Large intestine (tissue), 3 donors: ENCODE results near the gene TMEM109. TPM values are rescaled to one million over a fixed set of nuclear protein-coding genes. Genes with fewer than 3 reads are reported as not detected.

ENCODE experiments used
- DNase-seq, 2 donors: peaks; one replicate each; pipeline versions ENCODE4 v3.0.0 to v3.0.0-alpha.2; 2013
- H3K27ac ChIP-seq: one replicate; pipeline ENCODE4 v1.5.1; 2013; ENCODE audit warnings: low read length
- H3K27me3 ChIP-seq: 2 replicates; pipeline ENCODE4 v1.6.1; 2013; ENCODE audit warnings: low read length; ENCODE audit not compliant: control insufficient read depth, insufficient read depth
- H3K36me3 ChIP-seq: 2 replicates; pipeline ENCODE4 v1.6.1; 2013; ENCODE audit warnings: low read length; ENCODE audit not compliant: control insufficient read depth, insufficient read depth
- H3K4me1 ChIP-seq: one replicate; pipeline ENCODE4 v1.6.1; 2013; ENCODE audit warnings: low read length; ENCODE audit not compliant: control insufficient read depth, insufficient read depth
- H3K4me3 ChIP-seq: one replicate; pipeline ENCODE4 v1.5.1; 2013; ENCODE audit warnings: low read length
- H3K9me3 ChIP-seq: one replicate; pipeline ENCODE4 v1.6.1; 2013; ENCODE audit warnings: mild to moderate bottlenecking, low read depth, low read length, moderate library complexity; ENCODE audit not compliant: control insufficient read depth
- whole genome bisulfite sequencing: methylation state at CpG from one replicate; pipeline ENCODE4 v1.1.5; 2013; ENCODE audit warnings: low lambda C conversion rate; ENCODE audit not compliant: insufficient coverage; 5-methylcytosine and 5-hydroxymethylcytosine counted together
- polyA plus RNA-seq: library from polyadenylated mRNA; unstranded; fragments of 120-200 nt; gene quantifications from one replicate; pipeline ENCODE4 v1.2.1, GENCODE V29; 2013

The TMEM109 gene
- polyA plus RNA-seq, 1 donor, result 42.2 TPM

GRCh38 chr11:60870733-60871377, 43.1 kb upstream of the TMEM109 start:
- no peak overlapping the region for H3K27ac ChIP-seq
- H3K9me3 ChIP-seq, result no peaks in the 10 kb centered on the region
- H3K36me3 ChIP-seq, result no peaks in the 10 kb centered on the region
- H3K4me1 ChIP-seq, result peaks cover 8% of the 10 kb centered on the region
- H3K27me3 ChIP-seq, result no peaks in the 10 kb centered on the region
- H3K4me3 ChIP-seq, result no peak overlapping the region
- no peak for DNase-seq
- WGBS, result no CpG with 5 or more reads among the region's 13 CpGs

- Histone ChIP-seq H3K4me1 (peaks cover 8% of the 10 kb centered on the region), H3K36me3 (no peaks in the 10 kb centered on the region), H3K4me3 (no peak overlapping the region), H3K27me3 (no peaks in the 10 kb centered on the region), H3K27ac (no peak overlapping the region), H3K9me3 (no peaks in the 10 kb centered on the region)
- no CpG with 5 or more reads among the region's 7 CpGs for WGBS
- DNase-seq, result no peak
Observed at GRCh38 chr11:60871378-60872061, 42.4 kb upstream of the TMEM109 start.

GRCh38 chr11:60872124-60872960, 41.6 kb upstream of the TMEM109 start:
- no peaks in the 10 kb centered on the region for H3K36me3 ChIP-seq
- no peaks in the 10 kb centered on the region for H3K27me3 ChIP-seq
- no peaks in the 10 kb centered on the region for H3K9me3 ChIP-seq
- DNase-seq, result no peak
- 100% methylated on average over 1 of the region's 6 CpGs for WGBS
- no peak overlapping the region for H3K27ac ChIP-seq
- H3K4me1 ChIP-seq, result peaks cover 8% of the 10 kb centered on the region
- no peak overlapping the region for H3K4me3 ChIP-seq

GRCh38 chr11:60872961-60873524, 40.9 kb upstream of the TMEM109 start:
- H3K9me3 ChIP-seq, result no peaks in the 10 kb centered on the region
- no peak overlapping the region for H3K27ac ChIP-seq
- no peak overlapping the region for H3K4me3 ChIP-seq
- H3K4me1 ChIP-seq, result peaks cover 8% of the 10 kb centered on the region
- no CpG with 5 or more reads among the region's 16 CpGs for WGBS
- H3K27me3 ChIP-seq, result no peaks in the 10 kb centered on the region
- DNase-seq, result no peak
- no peaks in the 10 kb centered on the region for H3K36me3 ChIP-seq

- Histone ChIP-seq H3K9me3 (no peaks in the 10 kb centered on the region), H3K27me3 (no peaks in the 10 kb centered on the region), H3K4me3 (no peak overlapping the region), H3K27ac (no peak overlapping the region), H3K4me1 (peaks cover 8% of the 10 kb centered on the region), H3K36me3 (no peaks in the 10 kb centered on the region)
- no peak for DNase-seq
- no CpG with 5 or more reads among the region's 12 CpGs for WGBS
Observed at GRCh38 chr11:60873533-60873932, 40.4 kb upstream of the TMEM109 start.

- Histone ChIP-seq H3K4me1 (peaks cover 8% of the 10 kb centered on the region), H3K27ac (no peak overlapping the region), H3K27me3 (no peaks in the 10 kb centered on the region), H3K9me3 (no peaks in the 10 kb centered on the region), H3K36me3 (peaks cover 4% of the 10 kb centered on the region), H3K4me3 (no peak overlapping the region)
- DNase-seq, result no peak
- no CpG with 5 or more reads among the region's 13 CpGs for WGBS
Observed at GRCh38 chr11:60874421-60875365, 39.3 kb upstream of the TMEM109 start.

- no peaks in the 10 kb centered on the region for H3K27me3 ChIP-seq
- peak; percentile 30 to 64 for DNase-seq
- WGBS, result 20% methylated on average over 1 of the region's 7 CpGs
Observed at GRCh38 chr11:60875366-60876167, 38.4 kb upstream of the TMEM109 start.

GRCh38 chr11:60876168-60876485, 37.8 kb upstream of the TMEM109 start:
- no peak for DNase-seq

More at GRCh38 chr11:60875366-60876167, 38.4 kb upstream of the TMEM109 start:
- Histone ChIP-seq H3K4me3 (no peak overlapping the region), H3K27ac (peak overlapping the region; percentile 18), H3K4me1 (peaks cover 8% of the 10 kb centered on the region), H3K36me3 (peaks cover 10% of the 10 kb centered on the region), H3K9me3 (no peaks in the 10 kb centered on the region)

More at GRCh38 chr11:60876168-60876485, 37.8 kb upstream of the TMEM109 start:
- H3K27me3 ChIP-seq, result no peaks in the 10 kb centered on the region
- H3K9me3 ChIP-seq, result no peaks in the 10 kb centered on the region
- peaks cover 14% of the 10 kb centered on the region for H3K36me3 ChIP-seq
- no peak overlapping the region for H3K4me3 ChIP-seq
- H3K4me1 ChIP-seq, result peaks cover 8% of the 10 kb centered on the region
- H3K27ac ChIP-seq, result no peak overlapping the region
- no CpG with 5 or more reads among the region's 2 CpGs for WGBS
